Lower lobe of right lung (tissue), 2 donors: Measurements from ENCODE around the gene PTPN12. TPM values are rescaled to one million over a fixed set of nuclear protein-coding genes. Genes with fewer than 3 reads are reported as not detected.
A peak's percentile ranks its signal among the peaks of the same experiment; 100 is the strongest.

ENCODE experiments used
- ATAC-seq, 2 donors: fragments of 200-7000 bp; cut with Tn5 transposase; one replicate each; pipeline ENCODE4 v1.9.1; 2020 to 2022; ENCODE audit warnings: mild to moderate bottlenecking in 2 of 2, moderate library complexity in 2 of 2
- DNase-seq: peaks from one replicate; pipeline ENCODE4 v3.0.0-alpha.2; 2020
- H3K27ac ChIP-seq: fragments of 200-600 bp; one replicate; pipeline ENCODE4 v1.8.0; 2022
- H3K27me3 ChIP-seq: fragments of 200-600 bp; one replicate; pipeline ENCODE4 v1.8.0; 2022; ENCODE audit warnings: low read depth
- H3K36me3 ChIP-seq: fragments of 200-600 bp; one replicate; pipeline ENCODE4 v1.8.0; 2022; ENCODE audit warnings: mild to moderate bottlenecking
- H3K4me1 ChIP-seq: fragments of 200-600 bp; one replicate; pipeline ENCODE4 v1.8.0; 2022
- H3K4me3 ChIP-seq: fragments of 200-600 bp; one replicate; pipeline ENCODE4 v1.8.0; 2022; ENCODE audit warnings: mild to moderate bottlenecking
- H3K9me3 ChIP-seq: fragments of 200-600 bp; one replicate; pipeline ENCODE4 v1.8.0; 2022
- CTCF ChIP-seq: fragments of 200-600 bp; IDR thresholded peaks from one replicate; pipeline ENCODE4 v1.8.0; 2022; ENCODE audit warnings: antibody characterized with exemption, mild to moderate bottlenecking
- intact Hi-C: fragments of 100-400 bp; cut with DNase I; formaldehyde crosslinking; loops from one replicate; pipeline ENCODE4 v1.11.0; 2022
- total RNA-seq: library from RNA; stranded (reverse); fragmentation: NEBNext Ultra II Directional; extraction: Animal tissue kit (Norgen Biotek cat#: 25700); gene quantifications from one replicate; pipeline ENCODE4 v1.2.1, GENCODE V29; 2021
- donor health status: DM: no; HTN: yes; CAD: no; lungs with severe emphysema.

PTPN12 gene
- total RNA-seq, 1 donor from 2014 or later: 164 TPM

GRCh38 chr7:77549106-77549870 lies 12.2 kb downstream of the PTPN12 start:
- no peaks in the 10 kb centered on the region for H3K27me3 ChIP-seq
- no peaks in the 10 kb centered on the region for H3K36me3 ChIP-seq
- peaks cover 69% of the 10 kb centered on the region for H3K4me1 ChIP-seq
- no peaks in the 10 kb centered on the region for H3K9me3 ChIP-seq
- DNase-seq (no peak), ATAC-seq (peak; percentile 48 to 67)
- intact Hi-C loops: no loop called here
- H3K27ac ChIP-seq: peak overlapping the region; percentile 20
- TF ChIP-seq CTCF: no peak
- H3K4me3 ChIP-seq: no peak overlapping the region

GRCh38 chr7:77550586-77550985 lies 13.5 kb downstream of the PTPN12 start:
- TF ChIP-seq CTCF: no peak
- Histone ChIP-seq H3K4me3 (no peak overlapping the region), H3K27ac (no peak overlapping the region), H3K36me3 (no peaks in the 10 kb centered on the region), H3K4me1 (peaks cover 69% of the 10 kb centered on the region), H3K9me3 (no peaks in the 10 kb centered on the region), H3K27me3 (no peaks in the 10 kb centered on the region)
- ATAC-seq (no peak), DNase-seq (no peak)
- intact Hi-C loops: no loop called here

GRCh38 chr7:77553123-77553522 lies 16.0 kb downstream of the PTPN12 start:
- no peak for TF ChIP-seq CTCF
- DNase-seq (no peak), ATAC-seq (no peak)
- intact Hi-C loops: no loop called here
- Histone ChIP-seq H3K4me1 (peaks cover 45% of the 10 kb centered on the region), H3K4me3 (no peak overlapping the region), H3K27ac (no peak overlapping the region), H3K9me3 (no peaks in the 10 kb centered on the region), H3K36me3 (peaks cover 8% of the 10 kb centered on the region), H3K27me3 (no peaks in the 10 kb centered on the region)

- Histone ChIP-seq H3K4me3 (no peak overlapping the region), H3K27ac (no peak overlapping the region), H3K36me3 (peaks cover 8% of the 10 kb centered on the region), H3K27me3 (no peaks in the 10 kb centered on the region), H3K4me1 (peaks cover 41% of the 10 kb centered on the region), H3K9me3 (no peaks in the 10 kb centered on the region)
- TF ChIP-seq CTCF: no peak
- ATAC-seq (no peak), DNase-seq (no peak)
- intact Hi-C loops: no loop called here
Observed at GRCh38 chr7:77558284-77558967, 21.3 kb downstream of the PTPN12 start.

- peaks cover 57% of the 10 kb centered on the region for H3K4me1 ChIP-seq
- intact Hi-C loops: no loop called here
- no peak for DNase-seq
- H3K27ac ChIP-seq: no peak overlapping the region
- H3K9me3 ChIP-seq: no peaks in the 10 kb centered on the region
- no peak for ATAC-seq
- H3K4me3 ChIP-seq: no peak overlapping the region
- no peaks in the 10 kb centered on the region for H3K27me3 ChIP-seq
- TF ChIP-seq CTCF: no peak
- H3K36me3 ChIP-seq: peaks cover 8% of the 10 kb centered on the region
Observed at GRCh38 chr7:77561352-77561751, 24.3 kb downstream of the PTPN12 start.
